8988T (cell line): Measurements from ENCODE around the gene VCAN.
A peak's percentile ranks its signal among the peaks of the same experiment; 100 is the strongest.

Experiments used
- DNase-seq: peaks from one replicate; pipeline ENCODE4 v3.0.0; 2011

Gene VCAN

DNA sequence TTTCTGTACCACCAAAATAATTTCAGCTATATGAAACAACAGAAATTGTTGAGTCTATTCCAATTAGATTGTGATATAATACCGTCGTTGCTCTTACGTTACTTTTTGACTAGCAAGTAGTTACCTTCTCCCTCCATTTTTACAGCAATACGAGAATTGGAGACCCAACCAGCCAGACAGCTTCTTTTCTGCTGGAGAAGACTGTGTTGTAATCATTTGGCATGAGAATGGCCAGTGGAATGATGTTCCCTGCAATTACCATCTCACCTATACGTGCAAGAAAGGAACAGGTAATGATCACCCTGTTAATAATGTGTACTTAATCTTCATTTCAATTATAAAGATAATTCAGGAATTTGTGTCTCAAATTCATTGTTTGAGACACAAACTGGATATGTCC is 100.7 kb downstream of the VCAN start:
- no peak for DNase-seq

DNA sequence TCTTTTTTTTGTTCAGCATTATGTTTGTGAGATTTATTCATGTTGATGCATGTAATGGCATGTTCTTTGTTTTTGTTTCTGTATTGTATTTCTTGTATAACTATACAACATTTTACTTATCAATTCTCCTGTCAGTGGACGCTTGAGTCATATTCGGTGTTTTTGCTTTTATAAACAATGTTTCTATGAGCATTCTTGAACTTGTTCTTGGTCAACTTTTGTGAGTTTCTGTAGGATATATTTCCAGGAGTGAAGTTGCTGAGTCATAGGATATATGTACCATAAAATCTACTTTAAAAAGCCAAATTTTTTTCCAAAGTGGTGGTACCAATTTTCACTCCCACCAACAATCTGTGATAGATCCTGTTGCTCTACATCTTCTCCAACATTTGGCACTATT is 104.8 kb downstream of the VCAN start:
- DNase-seq, result no peak

DNA sequence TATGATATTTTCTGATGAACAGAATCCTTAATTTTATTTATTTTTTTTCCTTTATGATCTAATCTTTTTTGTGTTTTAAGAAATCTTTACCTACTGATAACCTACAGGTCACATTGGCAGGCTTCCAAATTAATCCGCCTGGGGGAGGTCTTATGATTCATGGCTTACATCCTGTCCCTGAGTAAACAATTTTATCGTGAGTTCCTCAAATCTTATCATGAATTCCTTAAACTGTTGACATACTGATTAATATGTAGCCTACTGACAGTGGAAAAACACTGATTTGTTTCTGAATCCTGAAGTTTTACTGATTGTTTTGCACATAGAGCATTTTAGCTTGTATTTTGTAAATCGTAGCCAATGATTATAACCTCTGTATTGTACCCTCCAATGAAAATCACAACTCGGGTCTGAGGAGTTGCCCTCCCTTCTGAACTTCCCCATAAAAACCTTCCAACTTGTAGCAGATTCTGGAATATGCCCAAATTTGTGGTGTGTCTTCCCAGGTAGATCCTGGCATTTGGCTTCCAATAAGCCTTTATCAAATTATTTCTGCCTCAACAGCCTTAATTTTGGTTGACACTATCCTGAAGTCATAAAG is 105.6 kb downstream of the VCAN start:
- DNase-seq, result no peak

DNA sequence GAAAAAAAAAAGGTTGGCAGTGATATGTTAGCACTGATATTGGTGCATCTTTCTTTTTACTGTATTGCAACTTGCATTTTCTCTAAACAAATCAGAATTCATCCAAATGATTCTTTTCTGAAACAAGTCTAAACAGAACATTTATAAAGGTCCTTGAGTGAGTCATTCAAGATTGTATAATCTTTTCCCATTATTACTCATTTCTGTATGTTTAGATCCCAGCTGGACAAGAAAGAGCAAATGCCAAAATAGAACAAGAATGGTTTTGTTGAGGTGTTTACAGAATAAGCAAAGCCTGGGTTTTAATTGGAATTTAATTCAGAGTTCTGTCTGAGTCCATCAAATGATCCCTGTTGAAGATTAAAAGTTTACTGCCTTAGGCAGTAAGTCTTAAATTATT is 112.3 kb downstream of the VCAN start:
- DNase-seq, result no peak

DNA sequence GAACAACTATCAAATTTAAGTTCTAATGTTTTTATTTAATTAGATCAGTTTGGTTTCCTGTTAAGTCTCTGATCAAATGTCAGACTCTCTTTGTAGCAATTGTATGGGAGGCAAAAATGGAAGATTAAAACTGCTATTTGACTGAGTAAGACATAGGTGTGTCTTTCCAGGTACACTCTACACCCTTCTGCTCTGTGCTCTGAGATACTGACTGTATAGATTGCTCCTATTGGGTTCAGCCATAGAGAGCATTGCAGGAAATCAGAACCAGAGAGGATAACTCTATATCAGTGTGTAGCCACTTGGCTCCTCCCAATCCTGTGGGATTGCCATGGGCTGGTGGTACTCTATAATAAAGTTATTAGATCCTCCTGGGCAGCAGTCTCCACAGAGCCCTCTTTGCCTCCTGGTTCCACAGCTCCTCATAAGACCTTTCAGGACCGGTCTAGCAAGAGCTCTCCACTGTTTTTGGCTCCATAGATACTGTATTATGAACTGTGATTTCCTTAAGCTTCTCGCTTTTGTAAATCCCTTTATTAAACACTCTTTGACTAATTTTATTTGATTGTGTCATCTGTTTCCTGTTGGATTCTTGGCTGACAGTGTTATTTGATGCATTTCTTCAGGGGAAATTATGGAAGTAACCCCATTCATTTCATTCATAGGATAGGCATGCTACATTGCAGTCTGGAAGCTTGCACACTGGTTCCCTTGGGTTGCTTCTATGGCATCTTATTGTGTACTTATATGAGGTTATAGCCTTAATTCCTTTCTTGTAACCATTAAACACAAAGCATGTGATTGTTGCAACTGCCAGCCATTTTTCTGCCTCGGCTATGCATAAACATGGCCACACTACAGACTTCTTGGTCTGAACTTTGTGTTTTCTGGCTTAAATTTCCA is 115.6 kb downstream of the VCAN start:
- no peak for DNase-seq

DNA sequence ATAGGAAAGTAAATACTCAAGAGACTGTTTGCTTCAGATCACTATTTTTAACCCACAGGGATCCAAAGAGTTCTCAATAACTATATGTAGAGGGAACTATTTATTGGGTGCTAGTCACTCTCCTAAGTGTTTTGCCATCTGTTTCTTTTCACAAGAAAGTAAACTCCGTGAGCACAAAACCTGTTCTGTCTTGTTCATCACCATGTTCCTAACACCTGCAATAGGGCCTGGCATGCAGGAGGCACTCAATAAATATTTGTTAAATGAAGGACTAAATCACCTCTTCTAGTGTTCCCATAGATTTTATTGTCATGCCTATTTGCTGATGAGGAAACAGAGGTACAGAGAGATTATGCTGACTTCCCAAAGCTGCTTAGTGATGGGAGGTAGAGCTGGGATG is 118.2 kb downstream of the VCAN start:
- no peak for DNase-seq

DNA sequence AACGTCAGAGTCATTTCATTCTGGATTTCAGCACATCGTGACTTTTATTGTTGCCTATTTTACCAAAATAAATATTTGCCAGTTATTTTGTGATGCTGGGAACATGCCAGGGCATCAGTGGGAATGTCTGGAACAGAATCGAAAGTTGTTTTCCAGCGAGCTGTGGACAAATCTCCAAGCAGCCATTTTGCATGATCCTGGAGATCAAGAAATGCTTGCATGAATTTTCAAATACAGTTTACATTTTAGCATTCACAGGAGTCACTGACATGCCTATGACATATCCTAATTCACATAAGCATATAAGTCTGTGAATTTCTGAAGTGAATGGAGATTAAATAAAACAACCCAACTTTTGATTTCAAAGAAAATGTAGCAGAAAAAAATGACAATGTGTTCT is 119.4 kb downstream of the VCAN start:
- DNase-seq, result no peak

DNA sequence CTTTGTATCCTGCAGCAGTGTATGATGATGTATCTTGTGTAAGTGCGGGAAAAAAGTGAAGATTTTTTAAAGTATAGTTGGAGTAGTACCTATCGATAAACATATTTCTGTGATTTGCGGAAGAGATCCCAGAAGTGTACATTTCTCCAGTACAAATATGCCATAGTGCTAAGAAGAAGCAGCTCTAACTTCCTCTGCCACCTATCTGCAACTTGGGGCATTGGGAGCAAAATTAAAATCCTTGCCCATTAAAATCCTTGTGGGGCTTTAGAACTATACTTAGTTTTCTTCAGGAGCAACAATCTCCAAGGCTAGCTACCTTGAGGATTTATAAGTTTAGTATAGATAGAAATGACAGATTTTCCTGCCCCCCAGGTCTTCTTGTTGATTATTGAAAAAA is 123.7 kb downstream of the VCAN start:
- no peak for DNase-seq

DNA sequence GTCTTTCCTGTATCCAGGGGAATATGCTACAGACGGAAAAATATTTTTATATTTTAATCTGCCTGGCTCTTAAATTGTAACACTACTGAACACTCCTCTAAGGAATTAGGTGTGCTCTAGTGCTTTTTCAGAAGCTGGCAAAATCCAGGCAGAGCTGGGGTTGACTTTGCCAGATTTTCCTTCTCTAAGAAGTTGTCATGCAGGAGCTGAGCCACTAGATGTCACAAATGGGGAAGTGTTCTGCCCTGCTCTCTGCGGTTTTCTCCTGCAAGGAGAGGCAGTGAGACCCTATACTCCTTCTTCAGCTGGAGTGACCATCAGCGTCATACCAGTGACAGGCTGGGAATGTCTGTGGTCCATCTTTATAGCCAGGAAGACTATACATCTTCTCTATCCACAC is 136.6 kb downstream of the VCAN start:
- peak; percentile 15 for DNase-seq

DNA sequence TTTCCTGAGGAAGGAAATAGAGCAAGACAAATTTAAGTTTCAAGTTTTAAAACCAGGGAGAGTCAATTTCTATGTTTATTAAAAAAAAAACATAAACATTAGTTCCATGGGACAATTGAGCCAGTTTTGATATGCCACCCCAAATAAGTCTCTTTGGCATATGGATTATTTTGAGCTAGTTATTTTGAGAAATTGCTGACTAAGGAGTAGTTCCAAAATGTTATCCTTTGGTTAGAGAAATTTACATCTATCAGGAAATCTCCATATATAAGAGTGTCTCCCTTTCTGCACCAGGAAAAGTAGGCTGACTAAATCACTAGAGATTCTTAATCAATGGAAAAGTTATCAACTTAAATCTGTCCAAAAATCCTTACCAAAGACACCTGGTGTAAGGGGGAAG is 143.3 kb downstream of the VCAN start:
- DNase-seq, result no peak

DNA sequence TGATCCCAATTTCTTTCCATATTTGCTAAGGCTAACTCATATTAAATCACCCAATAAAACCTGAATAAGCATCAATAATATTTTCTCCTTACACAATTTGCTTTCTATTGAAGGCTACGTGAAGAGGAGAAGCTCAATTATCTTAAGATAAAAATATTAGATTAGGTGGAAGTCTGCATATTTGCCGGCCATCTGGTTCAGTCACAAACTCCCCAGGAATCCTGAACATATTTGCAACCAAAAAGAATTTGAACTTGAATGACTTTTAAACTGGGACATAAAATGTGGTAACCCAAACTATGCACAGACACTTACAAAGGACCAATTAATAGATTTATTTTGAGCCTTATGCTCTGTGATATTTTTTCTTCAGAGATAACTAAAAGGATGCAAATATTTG is 156.8 kb downstream of the VCAN start:
- DNase-seq, result no peak
